Natural killer cell (primary cell): Measurements from ENCODE around the gene CHST4. TPM values are rescaled to one million over a fixed set of nuclear protein-coding genes. Genes with fewer than 3 reads are reported as not detected.

Experiments
- ATAC-seq, 3 donors: fragments of 150-1000 bp in 2 of 3; fragments of 200-7000 bp in 1 of 3; cut with Tn5 transposase; 1 replicate in 1 of 3; 2 replicates in 2 of 3; pipeline ENCODE4 v1.10.0; 2021; ENCODE audit warnings: mild to moderate bottlenecking in 2 of 3, moderate library complexity in 2 of 3
- DNase-seq, 2 donors: peaks; one replicate each; pipeline versions ENCODE4 v3.0.0 to v3.0.0-alpha.2; 2013 to 2021; ENCODE audit warnings: mixed read lengths in 1 of 2
- H3K27ac ChIP-seq: one replicate; pipeline ENCODE4 v1.5.1; 2013; ENCODE audit warnings: mild to moderate bottlenecking, low read length
- H3K27me3 ChIP-seq: one replicate; pipeline ENCODE4 v1.6.1; 2013; ENCODE audit warnings: low read length; ENCODE audit not compliant: control insufficient read depth, insufficient read depth
- H3K36me3 ChIP-seq: one replicate; pipeline ENCODE4 v1.6.1; 2013; ENCODE audit warnings: low read length; ENCODE audit not compliant: control insufficient read depth, insufficient read depth
- H3K4me1 ChIP-seq: one replicate; pipeline ENCODE4 v1.6.1; 2013; ENCODE audit warnings: low read length; ENCODE audit not compliant: control insufficient read depth, insufficient read depth
- H3K4me3 ChIP-seq: one replicate; pipeline ENCODE4 v1.5.1; 2013; ENCODE audit warnings: low read length
- H3K9me3 ChIP-seq: one replicate; pipeline ENCODE4 v1.6.1; 2013; ENCODE audit warnings: low read length; ENCODE audit not compliant: control insufficient read depth, insufficient read depth
- H3K27ac Mint-ChIP-seq, 2 donors: one replicate each; pipeline ENCODE4 v1.8.0; 2022; ENCODE audit warnings: mild to moderate bottlenecking in 2 of 2, mixed read lengths in 2 of 2, moderate library complexity in 1 of 2
- H3K27me3 Mint-ChIP-seq, 2 donors: one replicate each; pipeline ENCODE4 v1.8.0; 2022; ENCODE audit warnings: low read depth in 2 of 2, mixed read lengths in 2 of 2
- H3K36me3 Mint-ChIP-seq: one replicate; pipeline ENCODE4 v1.8.0; 2022; ENCODE audit warnings: mixed read lengths
- H3K4me1 Mint-ChIP-seq, 2 donors: one replicate each; pipeline ENCODE4 v1.8.0; 2022; ENCODE audit warnings: mixed read lengths in 2 of 2
- H3K4me3 Mint-ChIP-seq: one replicate; pipeline ENCODE4 v1.8.0; 2022; ENCODE audit warnings: mild to moderate bottlenecking, moderate library complexity, mixed read lengths
- H3K9me3 Mint-ChIP-seq, 2 donors: one replicate each; pipeline ENCODE4 v1.8.0; 2022; ENCODE audit warnings: mixed read lengths in 2 of 2
- CTCF ChIP-seq: fragments of 200-600 bp; IDR thresholded peaks from one replicate; pipeline ENCODE4 v1.8.0; 2022; ENCODE audit warnings: antibody characterized with exemption
- WGBS: methylation state at CpG from one replicate; pipeline ENCODE4 v1.1.7; 2013; ENCODE audit warnings: missing lambda C conversion rate; ENCODE audit not compliant: insufficient coverage; 5-methylcytosine and 5-hydroxymethylcytosine counted together
- intact Hi-C: fragments of 100-400 bp; cut with micrococcal nuclease; formaldehyde crosslinking; loops from one replicate; pipeline ENCODE4 v1.14.2; 2022
- total RNA-seq, 4 donors: library from RNA; stranded (reverse); fragments of 120-200 nt in 1 of 4; gene quantifications; one replicate each; pipeline versions ENCODE4 v1.2.3 to v1.2.4, GENCODE V29; 2013 to 2022

CHST4 gene
- total RNA-seq, 3 donors from 2014 or later (not counting 1 experiment from before 2014, with no cell fraction given), result not detected

- Histone ChIP-seq H3K27me3 (peaks cover 2% of the 10 kb centered on the region), H3K4me3 (peak overlapping the region; percentile 62), H3K9me3 (peaks cover 2% of the 10 kb centered on the region), H3K27ac (peak overlapping the region; percentile 89), H3K36me3 (no peaks in the 10 kb centered on the region), H3K4me1 (peaks cover 14% of the 10 kb centered on the region)
- intact Hi-C loops, result loop anchor here (10.0 kb wide), 1 partner anchor 180 kb away; no protein-coding TSS in a partner anchor
- no peak for TF ChIP-seq CTCF
- Mint-ChIP-seq H3K27ac (peak overlapping the region; percentile 94 to 95), H3K4me3 (peak overlapping the region; percentile 94), H3K27me3 (peaks cover 5 to 15% of the 10 kb centered on the region in 2 donors), H3K4me1 (peaks cover 19 to 20% of the 10 kb centered on the region in 2 donors), H3K36me3 (peaks cover 6% of the 10 kb centered on the region), H3K9me3 (peaks cover 0 to 5% of the 10 kb centered on the region in 2 donors)
- DNase-seq (no peak), ATAC-seq (no peak)
- WGBS, result 19% methylated on average over 19 of the region's 19 CpGs
Measured at GRCh38 chr16:71564335-71564967, 38.2 kb downstream of the CHST4 start.

- WGBS, result 72% methylated on average over 4 of the region's 9 CpGs
- Histone ChIP-seq H3K27me3 (peaks cover 1% of the 10 kb centered on the region), H3K36me3 (no peaks in the 10 kb centered on the region), H3K4me3 (peak overlapping the region; percentile 62), H3K4me1 (peaks cover 14% of the 10 kb centered on the region), H3K27ac (peak overlapping the region; percentile 89), H3K9me3 (peaks cover 2% of the 10 kb centered on the region)
- Mint-ChIP-seq H3K4me1 (peaks cover 19 to 20% of the 10 kb centered on the region in 2 donors), H3K36me3 (peaks cover 6% of the 10 kb centered on the region), H3K4me3 (peak overlapping the region; percentile 94), H3K27me3 (peaks cover 5 to 15% of the 10 kb centered on the region in 2 donors), H3K27ac (peak overlapping the region; percentile 94 to 95), H3K9me3 (peaks cover 0 to 5% of the 10 kb centered on the region in 2 donors)
- no peak for DNase-seq
- TF ChIP-seq CTCF, result no peak
- ATAC-seq, result no peak
- intact Hi-C loops, result loop anchor here (10.0 kb wide), 1 partner anchor 179 kb away; no protein-coding TSS in a partner anchor
Measured at GRCh38 chr16:71565812-71566700, 39.8 kb downstream of the CHST4 start.

- H3K27ac Mint-ChIP-seq, result no peak overlapping the region
- DNase-seq (no peak), ATAC-seq (no peak)
- H3K27me3 Mint-ChIP-seq, result peaks cover 0 to 8% of the 10 kb centered on the region in 2 donors
- Histone ChIP-seq H3K4me1 (peaks cover 14% of the 10 kb centered on the region), H3K4me3 (no peak overlapping the region), H3K36me3 (no peaks in the 10 kb centered on the region), H3K9me3 (no peaks in the 10 kb centered on the region), H3K27ac (no peak overlapping the region), H3K27me3 (no peaks in the 10 kb centered on the region)
- H3K4me3 Mint-ChIP-seq, result no peak overlapping the region
- no peak for TF ChIP-seq CTCF
- H3K36me3 Mint-ChIP-seq, result no peaks in the 10 kb centered on the region
- 94% methylated on average over 8 of the region's 8 CpGs for WGBS
- H3K9me3 Mint-ChIP-seq, result no peaks in the 10 kb centered on the region
- intact Hi-C loops, result loop anchor here (10.0 kb wide), 1 partner anchor 177 kb away; no protein-coding TSS in a partner anchor
- H3K4me1 Mint-ChIP-seq, result peaks cover 19 to 20% of the 10 kb centered on the region in 2 donors
Measured at GRCh38 chr16:71567931-71568330, 41.7 kb downstream of the CHST4 start.
